Esophagus muscularis mucosa (tissue), 3 donors: Measurements from ENCODE around the gene MYRIP.

Experiments
- EP300 ChIP-seq: sonication (generic); formaldehyde crosslinking; IDR thresholded peaks from one replicate; pipeline ENCODE4 v1.6.1; 2017; ENCODE audit warnings: antibody characterized with exemption
- TF ChIP-seq, protein P1 (sequence below), 3 experiments: fragments of 200-600 bp in 2 of 3; fragments of 450-650 bp in 1 of 3; sonication (generic) in 2 of 3; IDR thresholded peaks; one replicate each; pipeline ENCODE4 v1.5.1; 2017 to 2019; ENCODE audit warnings: antibody characterized with exemption in 3 of 3, mild to moderate bottlenecking in 2 of 3, moderate library complexity in 1 of 3

- TF ChIP-seq, protein P1, sequence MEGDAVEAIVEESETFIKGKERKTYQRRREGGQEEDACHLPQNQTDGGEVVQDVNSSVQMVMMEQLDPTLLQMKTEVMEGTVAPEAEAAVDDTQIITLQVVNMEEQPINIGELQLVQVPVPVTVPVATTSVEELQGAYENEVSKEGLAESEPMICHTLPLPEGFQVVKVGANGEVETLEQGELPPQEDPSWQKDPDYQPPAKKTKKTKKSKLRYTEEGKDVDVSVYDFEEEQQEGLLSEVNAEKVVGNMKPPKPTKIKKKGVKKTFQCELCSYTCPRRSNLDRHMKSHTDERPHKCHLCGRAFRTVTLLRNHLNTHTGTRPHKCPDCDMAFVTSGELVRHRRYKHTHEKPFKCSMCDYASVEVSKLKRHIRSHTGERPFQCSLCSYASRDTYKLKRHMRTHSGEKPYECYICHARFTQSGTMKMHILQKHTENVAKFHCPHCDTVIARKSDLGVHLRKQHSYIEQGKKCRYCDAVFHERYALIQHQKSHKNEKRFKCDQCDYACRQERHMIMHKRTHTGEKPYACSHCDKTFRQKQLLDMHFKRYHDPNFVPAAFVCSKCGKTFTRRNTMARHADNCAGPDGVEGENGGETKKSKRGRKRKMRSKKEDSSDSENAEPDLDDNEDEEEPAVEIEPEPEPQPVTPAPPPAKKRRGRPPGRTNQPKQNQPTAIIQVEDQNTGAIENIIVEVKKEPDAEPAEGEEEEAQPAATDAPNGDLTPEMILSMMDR (IDR thresholded peaks at IDR 0.05), result no peak
- TF ChIP-seq EP300, result no peak
Measured at GRCh38 chr3:39848365-39848764, 39.0 kb downstream of the MYRIP start.
